Measurements from ENCODE around the gene SEH1L.
"Not testable (repeated sequence)": the region's sequence is repeated elsewhere in the genome, so short reads cannot be mapped to it uniquely, and the experiment has no call there.

The SEH1L gene

GRCh38 chr18:12944709-12945108, 3.1 kb upstream of the SEH1L start:
- DNase-seq: no peak

DNA sequence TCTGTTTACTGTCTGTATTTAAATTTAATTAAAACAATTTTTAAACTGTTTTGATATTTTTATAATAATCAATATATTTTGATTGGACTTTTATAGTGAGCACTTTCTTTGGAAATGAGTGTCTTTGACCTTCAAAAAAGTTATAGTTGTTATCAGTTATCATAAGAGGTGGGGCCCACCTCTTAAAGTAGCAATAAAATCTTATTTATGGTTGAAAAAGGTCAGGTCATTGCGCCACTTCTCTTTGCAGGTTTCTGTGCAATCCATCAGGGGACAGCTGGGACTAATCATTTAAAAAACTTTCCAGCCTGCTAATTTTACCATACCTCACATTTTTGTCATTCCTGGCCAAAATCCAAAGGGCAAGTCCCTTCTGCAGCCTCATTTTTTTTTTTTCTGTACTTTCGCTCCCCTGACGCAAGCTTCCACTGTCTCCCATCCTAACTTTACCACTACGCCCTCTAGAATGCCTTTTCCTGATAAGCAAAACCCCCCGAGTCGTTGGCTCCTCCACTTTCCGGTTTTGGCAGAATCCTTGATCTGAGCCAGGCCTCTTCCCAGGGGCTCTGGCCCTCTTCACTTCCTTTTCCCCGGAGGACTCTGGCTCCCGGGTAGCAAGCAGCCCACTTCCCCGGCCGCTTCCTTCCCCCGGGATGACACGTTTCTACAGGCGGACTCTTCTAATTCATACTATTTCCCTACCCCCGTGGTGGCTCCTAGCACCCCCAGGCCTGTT, 1.1 kb upstream of the SEH1L start:
- DNase-seq: no peak

GRCh38 chr18:12948050-12948804, 416 bp downstream of the SEH1L start:
- peak; percentile 99 for DNase-seq

DNA sequence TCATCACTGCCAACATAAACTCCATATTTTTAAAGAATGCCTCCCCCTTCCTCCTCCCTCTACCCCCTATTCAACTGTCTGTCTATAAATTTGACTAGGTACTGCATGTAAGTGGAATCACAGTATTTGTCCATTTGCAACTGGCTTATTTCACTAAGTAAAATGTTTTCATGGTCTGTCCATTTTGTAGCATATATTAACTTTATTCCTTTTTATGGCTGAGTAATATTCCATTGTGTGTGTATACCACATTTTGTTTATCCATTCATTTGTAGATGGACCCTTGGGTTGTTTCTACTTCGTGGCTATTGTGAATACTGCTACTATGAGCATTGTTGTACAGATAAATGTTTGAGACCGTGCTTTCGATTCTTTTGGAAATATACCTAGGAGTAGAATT, 10.7 kb downstream of the SEH1L start:
- no peak for DNase-seq

- no peak for DNase-seq
Measured at GRCh38 chr18:12960395-12960794, 12.6 kb downstream of the SEH1L start.

GRCh38 chr18:12960853-12961397, 13.1 kb downstream of the SEH1L start:
- DNase-seq: no peak

DNA sequence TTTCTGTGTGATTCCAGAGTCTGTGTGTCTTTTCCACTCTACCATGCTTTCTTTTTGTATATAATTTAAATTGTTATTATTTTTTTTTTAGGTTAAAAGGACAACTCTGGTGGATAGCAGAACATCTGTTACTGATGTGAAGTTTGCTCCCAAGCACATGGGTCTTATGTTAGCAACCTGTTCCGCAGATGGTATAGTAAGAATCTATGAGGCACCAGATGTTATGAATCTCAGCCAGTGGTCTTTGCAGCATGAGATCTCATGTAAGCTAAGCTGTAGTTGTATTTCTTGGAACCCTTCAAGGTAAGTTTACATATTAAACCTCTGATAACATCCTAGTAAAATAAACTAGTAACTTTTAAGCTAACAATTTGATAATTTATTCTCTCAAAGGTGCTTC, 15.3 kb downstream of the SEH1L start:
- no peak for DNase-seq

- DNase-seq: no peak
Measured at GRCh38 chr18:12968115-12968514, 20.3 kb downstream of the SEH1L start.

- no peak for DNase-seq
Measured at GRCh38 chr18:12968619-12969018, 20.8 kb downstream of the SEH1L start.

- no peak for DNase-seq
Measured at GRCh38 chr18:12973562-12974213, 25.9 kb downstream of the SEH1L start.

DNA sequence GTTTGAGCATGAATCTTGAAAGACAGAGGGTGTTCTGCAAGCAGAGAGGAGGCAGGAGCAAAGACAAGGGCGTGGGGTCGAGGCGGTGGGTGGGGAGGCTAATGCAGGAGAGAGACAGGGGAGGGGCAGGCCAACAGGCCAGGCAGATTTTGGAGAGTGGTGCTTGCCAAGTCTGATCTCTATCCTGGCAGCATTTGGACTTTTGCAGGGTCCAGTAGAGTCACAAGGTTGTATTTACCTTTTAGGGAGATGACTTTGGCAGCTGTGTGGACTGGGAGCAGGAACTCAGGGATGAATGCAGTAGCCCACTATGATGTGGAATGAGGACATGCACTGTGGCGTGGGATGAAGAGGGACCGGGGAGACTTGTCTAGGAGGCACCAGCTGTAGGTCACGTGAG, 27.7 kb downstream of the SEH1L start:
- no peak for DNase-seq

- no peak for DNase-seq
Measured at GRCh38 chr18:12976305-12976704, 28.5 kb downstream of the SEH1L start.

GRCh38 chr18:12980065-12980464, 32.3 kb downstream of the SEH1L start:
- not testable (repeated sequence) for DNase-seq

DNA sequence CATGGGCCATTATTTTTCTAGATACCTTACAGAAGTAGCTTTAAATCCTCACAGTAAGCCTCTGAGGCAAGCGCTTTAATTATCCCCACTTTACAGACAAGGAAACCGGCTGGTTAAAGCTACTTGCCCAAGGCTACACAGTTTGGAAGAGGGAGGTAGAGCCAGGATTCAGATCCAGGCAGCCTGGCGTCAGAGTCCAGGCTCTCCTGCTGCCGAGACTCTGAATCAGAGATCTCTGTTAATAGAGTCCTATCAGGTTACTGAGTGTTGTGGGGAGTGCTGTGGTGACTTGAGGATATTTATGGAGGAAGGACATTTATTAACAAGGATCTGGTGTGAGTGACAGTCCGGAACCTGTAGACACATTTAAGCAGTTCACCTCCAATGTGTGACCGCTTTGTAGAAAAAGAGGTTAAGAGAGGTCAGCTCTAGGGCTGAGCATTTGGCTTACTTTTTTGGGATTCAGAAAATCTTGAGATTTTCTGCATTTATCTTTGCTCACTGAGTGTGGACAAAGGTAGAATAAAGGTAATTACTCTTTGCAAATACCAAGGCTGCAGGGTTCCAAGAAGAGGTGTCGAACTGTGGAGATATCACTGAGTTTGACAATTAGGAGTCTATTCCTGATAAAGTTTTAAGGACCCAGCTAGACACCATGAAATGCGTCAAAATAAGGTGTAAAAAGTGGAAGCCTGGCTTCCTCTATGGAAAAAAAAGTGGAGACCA, 41.7 kb downstream of the SEH1L start:
- DNase-seq: no peak

DNA sequence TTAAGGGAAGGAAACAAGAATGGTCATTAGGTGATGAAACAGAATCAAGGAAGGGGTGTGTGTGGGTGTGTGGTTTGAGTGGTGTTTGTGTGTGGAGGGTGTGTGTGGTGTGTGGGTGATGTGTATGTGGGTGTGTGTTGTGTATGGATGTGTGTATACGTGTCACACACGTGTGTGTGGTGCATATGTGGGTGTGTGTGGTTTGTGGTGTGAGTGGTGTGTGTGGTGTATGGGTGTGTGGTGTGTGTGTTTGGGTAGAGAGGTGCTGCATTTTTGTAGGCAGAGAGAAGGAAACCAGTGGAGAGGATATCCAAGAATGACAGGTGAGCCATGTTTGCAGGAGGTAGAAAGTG, 42.3 kb downstream of the SEH1L start:
- DNase-seq: peak; percentile 53

GRCh38 chr18:12990641-12990966, 42.8 kb downstream of the SEH1L start:
- no peak for DNase-seq

DNA sequence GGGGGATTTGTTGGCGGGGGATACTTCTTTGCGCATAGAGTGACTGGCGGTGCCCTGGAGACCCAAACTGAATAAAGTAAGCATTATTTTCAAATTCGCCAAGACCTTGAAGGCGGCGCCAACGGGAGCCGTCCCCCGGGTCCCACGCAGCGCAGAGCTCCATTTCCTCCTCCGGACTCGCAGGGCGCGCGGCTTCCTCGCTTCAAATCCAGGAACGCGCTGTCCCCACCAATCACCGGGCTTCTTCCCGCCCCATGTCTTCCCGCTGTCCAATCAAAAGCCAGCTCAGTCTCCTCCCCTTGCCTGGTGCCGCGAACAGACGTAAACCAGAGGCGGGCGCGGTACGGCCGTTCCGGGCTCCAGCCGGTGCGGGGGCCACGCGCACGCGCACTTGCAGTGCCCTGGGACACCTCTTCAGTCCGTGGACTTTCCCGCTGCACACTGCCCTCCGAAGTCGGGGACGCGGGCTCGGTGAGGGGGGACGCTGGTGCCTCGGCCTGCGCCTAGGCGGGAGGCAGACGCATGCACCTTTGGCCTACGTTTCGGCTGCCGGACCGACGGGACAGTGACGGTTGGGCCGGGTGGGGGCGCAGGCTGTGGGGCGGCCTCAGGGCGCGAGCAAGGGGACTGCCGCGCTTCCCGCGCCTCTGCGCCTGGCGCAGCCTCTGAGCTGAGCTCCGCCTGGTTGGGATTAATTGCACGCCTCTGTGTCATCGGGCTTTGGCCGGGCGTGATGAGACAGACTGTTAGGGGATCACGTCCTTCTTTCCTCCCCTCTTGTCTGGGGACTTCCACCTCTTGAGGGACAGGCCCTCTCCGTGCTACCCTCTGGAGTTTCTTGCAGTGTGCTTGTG, 43.4 kb downstream of the SEH1L start, which contains the start of gene CEP192:
Gene CEP192, plus strand, starts transcription at position 396 of the 854 bp plus-strand sequence. CDS start 8,063 bp downstream, outside the sequence.
- DNase-seq: peak; percentile 99

GRCh38 chr18:12991821-12992179, 44.0 kb downstream of the SEH1L start:
- no peak for DNase-seq

DNA sequence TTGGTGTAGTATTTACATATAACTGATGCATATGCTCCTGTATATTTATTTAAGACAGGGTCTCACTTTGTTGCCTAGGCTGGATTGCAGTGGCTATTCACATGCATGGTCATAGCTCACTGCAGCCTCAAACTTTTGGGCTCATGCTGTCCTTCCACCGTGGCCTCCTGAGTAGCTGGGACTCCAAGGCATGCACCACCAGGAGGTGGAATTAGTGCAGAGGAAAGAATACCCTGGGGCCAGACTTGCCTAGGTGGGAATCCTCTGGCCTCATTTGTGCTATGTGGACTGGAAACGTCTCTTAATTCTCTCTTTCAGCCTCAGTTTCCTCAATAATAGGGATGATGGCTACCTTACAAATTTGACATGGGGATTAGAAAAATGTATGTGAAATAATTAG, 45.6 kb downstream of the SEH1L start:
- DNase-seq: no peak

GRCh38 chr18:12995424-12995823, 47.6 kb downstream of the SEH1L start:
- DNase-seq: no peak

GRCh38 chr18:12995952-12996477, 48.2 kb downstream of the SEH1L start:
- no peak for DNase-seq

All from CD4-positive, alpha-beta T cell treated with Interleukin-10 for 1 hour (primary cell).